ENCODE measurements around the gene GLS2.

GLS2 gene

GRCh38 chr12:56488041-56488955 is at the start of gene GLS2:
TSS of gene GLS2 (minus strand) at chr12:56488161. CDS start at chr12:56488118, 43 bp downstream.
- DNase-seq (ENCODE audit: low spot score in 2 of 2) (peak; percentile 45 to 59), ATAC-seq (replicated peaks; ENCODE audit: extremely low read depth, poor library complexity, severe bottlenecking) (peak; percentile 99)
- peaks cover 3% of the 10 kb centered on the region for H3K36me3 Mint-ChIP-seq (ENCODE audit: insufficient read depth)
- peak within 1 kb of the TSS; percentile 85 for H3K4me3 Mint-ChIP-seq
- no peaks in the 10 kb centered on the region for H3K9me3 Mint-ChIP-seq
- peak within 1 kb of the TSS; percentile 50 for H3K27ac Mint-ChIP-seq (ENCODE audit: low read depth)
- H3K4me1 Mint-ChIP-seq: peaks cover 15% of the 10 kb centered on the region
- H3K27me3 Mint-ChIP-seq: peaks cover 23% of the 10 kb centered on the region

GRCh38 chr12:56537546-56537945 is 49.6 kb upstream of the GLS2 start:
- no peak overlapping the region for H3K27ac Mint-ChIP-seq (ENCODE audit: low read depth)

GRCh38 chr12:56530390-56531055 is 42.6 kb upstream of the GLS2 start:
- no peaks in the 10 kb centered on the region for H3K27me3 Mint-ChIP-seq
- DNase-seq (ENCODE audit: low spot score in 2 of 2) (no peak), ATAC-seq (replicated peaks; ENCODE audit: extremely low read depth, poor library complexity, severe bottlenecking) (no peak)
- no peaks in the 10 kb centered on the region for H3K36me3 Mint-ChIP-seq (ENCODE audit: insufficient read depth)
- no peak overlapping the region for H3K4me3 Mint-ChIP-seq
- no peaks in the 10 kb centered on the region for H3K4me1 Mint-ChIP-seq
- H3K9me3 Mint-ChIP-seq: no peaks in the 10 kb centered on the region
- no peak overlapping the region for H3K27ac Mint-ChIP-seq (ENCODE audit: low read depth)

More at GRCh38 chr12:56537546-56537945, 49.6 kb upstream of the GLS2 start:
- H3K4me1 Mint-ChIP-seq: no peaks in the 10 kb centered on the region
- H3K27me3 Mint-ChIP-seq: no peaks in the 10 kb centered on the region
- H3K9me3 Mint-ChIP-seq: no peaks in the 10 kb centered on the region
- H3K36me3 Mint-ChIP-seq (ENCODE audit: insufficient read depth): peaks cover 2% of the 10 kb centered on the region
- ATAC-seq (replicated peaks; ENCODE audit: extremely low read depth, poor library complexity, severe bottlenecking) (no peak), DNase-seq (ENCODE audit: low spot score in 2 of 2) (no peak)
- H3K4me3 Mint-ChIP-seq: no peak overlapping the region

- H3K36me3 Mint-ChIP-seq (ENCODE audit: insufficient read depth): no peaks in the 10 kb centered on the region
- H3K9me3 Mint-ChIP-seq: no peaks in the 10 kb centered on the region
- no peak for DNase-seq (ENCODE audit: low spot score in 2 of 2)
- no peaks in the 10 kb centered on the region for H3K27me3 Mint-ChIP-seq
- no peaks in the 10 kb centered on the region for H3K4me1 Mint-ChIP-seq
- no peak overlapping the region for H3K4me3 Mint-ChIP-seq
- ATAC-seq (replicated peaks; ENCODE audit: extremely low read depth, poor library complexity, severe bottlenecking): no peak
- H3K27ac Mint-ChIP-seq (ENCODE audit: low read depth): no peak overlapping the region
These were observed 41.7 kb upstream of the GLS2 start for GRCh38 chr12:56529656-56530055.

GRCh38 chr12:56528846-56529245 is 40.9 kb upstream of the GLS2 start:
- DNase-seq (ENCODE audit: low spot score in 2 of 2): no peak

GRCh38 chr12:56522411-56523193 is 34.6 kb upstream of the GLS2 start:
- DNase-seq (ENCODE audit: low spot score in 2 of 2): no peak
- peaks cover 8% of the 10 kb centered on the region for H3K36me3 Mint-ChIP-seq (ENCODE audit: insufficient read depth)
- peak overlapping the region; percentile 87 for H3K4me3 Mint-ChIP-seq
- H3K9me3 Mint-ChIP-seq: no peaks in the 10 kb centered on the region
- H3K27ac Mint-ChIP-seq (ENCODE audit: low read depth): peak overlapping the region; percentile 96
- no peak for ATAC-seq (replicated peaks; ENCODE audit: extremely low read depth, poor library complexity, severe bottlenecking)
- H3K27me3 Mint-ChIP-seq: no peaks in the 10 kb centered on the region
- peaks cover 17% of the 10 kb centered on the region for H3K4me1 Mint-ChIP-seq

More at GRCh38 chr12:56528846-56529245, 40.9 kb upstream of the GLS2 start:
- Mint-ChIP-seq H3K9me3 (no peaks in the 10 kb centered on the region), H3K36me3 (ENCODE audit: insufficient read depth) (no peaks in the 10 kb centered on the region), H3K4me3 (no peak overlapping the region), H3K27ac (ENCODE audit: low read depth) (no peak overlapping the region), H3K4me1 (no peaks in the 10 kb centered on the region), H3K27me3 (no peaks in the 10 kb centered on the region)
- ATAC-seq (replicated peaks; ENCODE audit: extremely low read depth, poor library complexity, severe bottlenecking): no peak

DNA sequence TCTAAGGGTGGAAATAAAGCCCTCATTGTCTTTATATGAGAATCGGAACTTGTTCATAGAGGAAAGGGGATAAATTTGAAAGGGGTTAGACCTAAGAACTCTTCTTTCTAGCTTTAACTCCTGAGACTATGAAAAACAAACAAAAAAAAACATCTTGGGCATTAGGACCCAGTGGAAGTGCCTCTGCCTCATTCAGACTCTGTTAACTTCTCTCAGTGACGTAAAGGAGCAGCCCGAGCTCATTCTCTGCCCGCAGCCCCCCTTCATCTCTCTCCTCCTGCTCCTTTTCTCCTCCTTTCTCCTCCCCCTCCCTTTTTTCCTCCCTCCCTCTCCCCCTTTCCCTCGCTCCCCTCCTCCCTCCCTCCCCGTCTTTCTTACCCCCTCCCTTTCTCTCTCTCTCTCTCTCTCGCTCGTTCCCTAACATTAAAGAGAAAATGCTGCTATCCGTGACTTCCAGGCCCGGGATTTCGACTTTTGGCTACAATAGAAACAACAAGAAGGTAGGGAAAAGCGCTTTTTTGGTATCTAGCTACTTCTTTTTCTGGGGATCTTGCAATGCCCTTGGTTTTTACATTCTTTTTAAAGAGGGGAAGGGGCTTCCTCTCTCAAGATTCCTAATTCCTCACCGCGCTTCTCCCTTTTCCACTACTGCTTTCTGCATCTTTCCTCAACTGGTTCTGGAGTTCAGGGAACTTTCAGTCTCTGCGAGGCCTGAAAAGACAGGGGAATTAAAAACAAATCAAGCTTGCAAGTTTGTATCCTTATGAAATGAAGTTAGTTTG is 33.8 kb upstream of the GLS2 start, which contains the start of gene RBMS2:
Gene RBMS2, plus strand, starts transcription at position 231 of the 782 bp plus-strand sequence. Its CDS starts 204 bp downstream, at position 435.
- peaks cover 8% of the 10 kb centered on the region for H3K36me3 Mint-ChIP-seq (ENCODE audit: insufficient read depth)
- no peaks in the 10 kb centered on the region for H3K27me3 Mint-ChIP-seq
- DNase-seq (ENCODE audit: low spot score in 2 of 2) (no peak), ATAC-seq (replicated peaks; ENCODE audit: extremely low read depth, poor library complexity, severe bottlenecking) (peak; percentile 91)
- peak within 1 kb of the TSS; percentile 87 for H3K4me3 Mint-ChIP-seq
- peak within 1 kb of the TSS; percentile 96 for H3K27ac Mint-ChIP-seq (ENCODE audit: low read depth)
- peaks cover 17% of the 10 kb centered on the region for H3K4me1 Mint-ChIP-seq
- H3K9me3 Mint-ChIP-seq: no peaks in the 10 kb centered on the region

DNA sequence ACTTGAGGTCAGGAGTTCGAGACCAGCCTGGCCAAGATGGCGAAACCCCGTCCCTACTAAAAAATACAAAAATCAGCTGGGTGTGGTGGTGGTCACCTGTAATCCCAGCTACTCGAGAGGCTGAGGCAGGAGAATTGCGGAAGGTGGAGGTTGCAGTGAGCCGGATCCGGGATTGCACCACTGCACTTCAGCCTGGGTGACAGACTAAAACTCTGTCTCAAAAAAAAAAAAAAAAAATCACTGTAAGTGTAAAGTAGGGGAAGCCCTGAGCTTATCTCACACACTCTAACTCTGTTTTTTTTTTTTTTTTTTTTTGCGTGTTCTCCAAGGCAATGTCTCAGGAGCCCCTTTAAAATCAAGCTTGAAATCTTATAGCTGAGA is 33.2 kb upstream of the GLS2 start:
- Mint-ChIP-seq H3K27me3 (no peaks in the 10 kb centered on the region), H3K36me3 (ENCODE audit: insufficient read depth) (peaks cover 8% of the 10 kb centered on the region), H3K4me3 (peak overlapping the region; percentile 87), H3K4me1 (peaks cover 17% of the 10 kb centered on the region), H3K27ac (ENCODE audit: low read depth) (peak overlapping the region; percentile 96), H3K9me3 (no peaks in the 10 kb centered on the region)
- DNase-seq (ENCODE audit: low spot score in 2 of 2) (no peak), ATAC-seq (replicated peaks; ENCODE audit: extremely low read depth, poor library complexity, severe bottlenecking) (peak; percentile 66)

DNA sequence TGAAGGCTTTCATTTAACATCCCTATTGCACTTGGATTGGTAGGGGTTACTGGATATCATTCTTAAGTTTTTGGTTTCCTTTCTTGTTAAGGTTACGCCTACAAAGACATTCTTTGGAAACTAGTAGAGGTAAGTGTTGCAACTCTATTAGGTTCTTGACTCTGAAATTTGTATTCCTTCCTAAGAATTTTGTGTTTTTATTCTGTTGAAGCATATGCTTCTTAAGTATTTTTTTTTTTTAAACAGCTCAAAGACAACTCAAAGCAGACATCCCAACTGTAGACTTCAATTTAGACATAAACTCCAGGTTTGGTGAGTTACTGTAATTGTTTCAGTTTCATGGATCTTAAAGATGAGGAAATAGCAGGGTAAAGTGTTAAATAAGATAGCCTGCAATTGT is 32.5 kb upstream of the GLS2 start:
- no peak overlapping the region for H3K27ac Mint-ChIP-seq (ENCODE audit: low read depth)
- no peak for ATAC-seq (replicated peaks; ENCODE audit: extremely low read depth, poor library complexity, severe bottlenecking)
- H3K27me3 Mint-ChIP-seq: no peaks in the 10 kb centered on the region
- H3K4me3 Mint-ChIP-seq: no peak overlapping the region
- H3K36me3 Mint-ChIP-seq (ENCODE audit: insufficient read depth): peaks cover 8% of the 10 kb centered on the region
- no peak for DNase-seq (ENCODE audit: low spot score in 2 of 2)
- no peaks in the 10 kb centered on the region for H3K9me3 Mint-ChIP-seq
- H3K4me1 Mint-ChIP-seq: peaks cover 17% of the 10 kb centered on the region

- no peak for ATAC-seq (replicated peaks; ENCODE audit: extremely low read depth, poor library complexity, severe bottlenecking)
- Mint-ChIP-seq H3K4me1 (peaks cover 17% of the 10 kb centered on the region), H3K36me3 (ENCODE audit: insufficient read depth) (peaks cover 8% of the 10 kb centered on the region), H3K27ac (ENCODE audit: low read depth) (no peak overlapping the region), H3K27me3 (no peaks in the 10 kb centered on the region), H3K4me3 (no peak overlapping the region), H3K9me3 (no peaks in the 10 kb centered on the region)
- no peak for DNase-seq (ENCODE audit: low spot score in 2 of 2)
These were observed 32.1 kb upstream of the GLS2 start for GRCh38 chr12:56520048-56520447.

DNA sequence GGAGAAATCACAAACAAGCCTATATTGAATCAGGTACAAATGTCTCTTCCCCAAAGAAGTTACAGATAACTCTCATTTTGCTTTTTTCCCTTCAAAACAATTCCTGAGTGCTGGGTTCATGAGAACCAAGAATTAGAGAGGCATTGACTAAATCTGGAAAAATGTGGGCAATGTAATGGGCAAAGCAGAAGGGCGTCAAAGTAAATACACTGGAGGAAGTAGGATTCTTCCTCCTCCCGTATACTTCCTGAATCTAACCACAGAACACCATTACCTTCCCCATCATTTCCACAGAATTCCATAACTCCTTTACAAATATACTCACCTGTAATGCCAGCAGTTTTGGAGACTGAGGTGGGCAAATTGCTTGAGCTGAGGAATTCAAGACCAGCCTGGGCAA is 30.6 kb upstream of the GLS2 start:
- H3K9me3 Mint-ChIP-seq: no peaks in the 10 kb centered on the region
- DNase-seq (ENCODE audit: low spot score in 2 of 2): no peak
- ATAC-seq (replicated peaks; ENCODE audit: extremely low read depth, poor library complexity, severe bottlenecking): no peak
- H3K4me3 Mint-ChIP-seq: no peak overlapping the region
- H3K4me1 Mint-ChIP-seq: peaks cover 21% of the 10 kb centered on the region
- H3K27ac Mint-ChIP-seq (ENCODE audit: low read depth): no peak overlapping the region
- no peaks in the 10 kb centered on the region for H3K27me3 Mint-ChIP-seq
- peaks cover 8% of the 10 kb centered on the region for H3K36me3 Mint-ChIP-seq (ENCODE audit: insufficient read depth)

- peaks cover 22% of the 10 kb centered on the region for H3K4me1 Mint-ChIP-seq
- DNase-seq (ENCODE audit: low spot score in 2 of 2) (no peak), ATAC-seq (replicated peaks; ENCODE audit: extremely low read depth, poor library complexity, severe bottlenecking) (no peak)
- no peak overlapping the region for H3K4me3 Mint-ChIP-seq
- peaks cover 8% of the 10 kb centered on the region for H3K36me3 Mint-ChIP-seq (ENCODE audit: insufficient read depth)
- H3K27me3 Mint-ChIP-seq: peaks cover under 1% of the 10 kb centered on the region
- no peaks in the 10 kb centered on the region for H3K9me3 Mint-ChIP-seq
- H3K27ac Mint-ChIP-seq (ENCODE audit: low read depth): no peak overlapping the region
These were observed 29.9 kb upstream of the GLS2 start for GRCh38 chr12:56517854-56518253.

All from central memory CD8-positive, alpha-beta T cell (primary cell).